ENCODE results near the gene PADI3. TPM values are rescaled to one million over a fixed set of nuclear protein-coding genes. Genes with fewer than 3 reads are reported as not detected.
"Not testable (repeated sequence)": the region's sequence is repeated elsewhere in the genome, so short reads cannot be mapped to it uniquely, and the experiment has no call there.

PADI3 gene
- total RNA-seq, 8 experiments from 2014 or later, result 0.04 to 0.14 (median 0.12) TPM; not detected in 4

GRCh38 chr1:17319561-17320350 is 70.9 kb downstream of the PADI3 start:
- in situ Hi-C loops (cut with MboI; ENCODE audit: low pct_unique_long_range_greater_than_20kb in 2 of 9, low sequenced_read_pairs in 9 of 9, unreplicated experiment in 9 of 9), result no loop called here
- 66 to 95% (median 86%) methylated on average over 2 to 11 of the region's 11 CpGs; no CpG with 5 or more reads in 1 of the 10 experiments for WGBS, 10 experiments

GRCh38 chr1:17321857-17322390 is 73.0 kb downstream of the PADI3 start:
- WGBS, 10 experiments, result 0 to 100% (median 73%) methylated on average over 1 to 5 of the region's 6 CpGs
- H3K27ac ChIP-seq; H3K4me1 ChIP-seq (replicated peaks in 1 of 2); H3K4me3 ChIP-seq; in situ Hi-C loops (cut with MboI; ENCODE audit: low pct_unique_long_range_greater_than_20kb in 2 of 9, low sequenced_read_pairs in 9 of 9, unreplicated experiment in 9 of 9): not testable (repeated sequence)
- peak in 4 of 8 experiments; percentile 50 to 88 (median 68) for ATAC-seq (replicated peaks in 6 of 8)

More at GRCh38 chr1:17319561-17320350, 70.9 kb downstream of the PADI3 start:
- no peak for ATAC-seq (replicated peaks in 6 of 8)
- H3K4me1 ChIP-seq (replicated peaks in 1 of 2), result no peaks in the 10 kb centered on the region
- H3K27ac ChIP-seq, result no peak overlapping the region
- no peak overlapping the region for H3K4me3 ChIP-seq

DNA sequence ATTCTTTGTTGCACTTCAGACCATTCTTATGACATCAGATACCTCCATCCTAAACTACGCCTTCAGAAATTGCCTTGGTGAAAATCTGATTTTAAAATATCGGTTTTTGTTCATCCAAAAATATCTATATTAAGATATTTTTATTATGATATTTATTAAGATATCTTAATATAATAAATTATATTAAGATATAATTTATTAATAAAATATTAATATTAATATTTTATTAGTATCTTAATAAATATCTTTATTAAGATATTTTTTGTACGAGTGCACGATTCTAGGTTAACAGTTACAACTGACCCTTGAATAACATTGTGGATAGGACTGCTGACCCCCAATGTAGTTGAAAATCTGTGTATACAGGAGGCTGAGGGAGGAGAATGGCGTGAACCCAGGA is 80.0 kb downstream of the PADI3 start:
- ATAC-seq (replicated peaks in 6 of 8), result no peak
- 14 to 86% (median 61%) methylated on average over 2 to 5 of the region's 5 CpGs for WGBS, 10 experiments
- in situ Hi-C loops (cut with MboI; ENCODE audit: low pct_unique_long_range_greater_than_20kb in 2 of 9, low sequenced_read_pairs in 9 of 9, unreplicated experiment in 9 of 9), result no loop called here
- Histone ChIP-seq H3K4me1 (replicated peaks in 1 of 2) (no peaks in the 10 kb centered on the region), H3K4me3 (no peak overlapping the region), H3K27ac (no peak overlapping the region)

GRCh38 chr1:17329610-17330009 is 80.7 kb downstream of the PADI3 start:
- in situ Hi-C loops (cut with MboI; ENCODE audit: low pct_unique_long_range_greater_than_20kb in 2 of 9, low sequenced_read_pairs in 9 of 9, unreplicated experiment in 9 of 9), result no loop called here
- Histone ChIP-seq H3K27ac (no peak overlapping the region), H3K4me3 (no peak overlapping the region), H3K4me1 (replicated peaks in 1 of 2) (no peaks in the 10 kb centered on the region)
- WGBS, 10 experiments, result 50 to 89% (median 72%) methylated on average over 2 to 4 of the region's 4 CpGs; no CpG with 5 or more reads in 1 of the 10 experiments
- no peak for ATAC-seq (replicated peaks in 6 of 8)

- 20 to 80% (median 71%) methylated on average over 1 to 7 of the region's 7 CpGs; no CpG with 5 or more reads in 5 of the 10 experiments for WGBS, 10 experiments
- ATAC-seq (replicated peaks in 6 of 8), result no peak
- in situ Hi-C loops (cut with MboI; ENCODE audit: low pct_unique_long_range_greater_than_20kb in 2 of 9, low sequenced_read_pairs in 9 of 9, unreplicated experiment in 9 of 9), result no loop called here
- Histone ChIP-seq H3K4me3 (no peak overlapping the region), H3K4me1 (replicated peaks in 1 of 2) (no peaks in the 10 kb centered on the region), H3K27ac (no peak overlapping the region)
These were observed 82.0 kb downstream of the PADI3 start for GRCh38 chr1:17330856-17331255.

DNA sequence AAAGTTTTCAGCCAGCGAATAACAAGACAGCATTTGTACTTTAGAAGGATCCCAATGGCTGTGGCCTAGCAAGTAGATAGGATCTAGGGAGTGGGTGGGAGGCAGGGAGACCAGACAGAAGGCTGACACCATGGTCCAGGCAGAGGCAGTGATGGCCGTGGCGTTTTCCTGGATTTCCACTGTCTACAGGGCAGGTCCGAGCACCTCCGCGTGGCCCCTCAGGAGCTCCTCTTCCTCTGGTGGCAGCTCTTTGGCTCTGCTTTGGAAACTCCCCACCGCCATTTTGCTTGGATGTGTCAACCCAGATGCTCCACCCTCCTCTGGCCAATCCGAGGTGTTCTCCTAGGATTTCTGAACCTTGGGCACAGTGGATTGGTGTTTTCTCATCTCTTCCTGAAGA is 84.2 kb downstream of the PADI3 start:
- 27 to 94% (median 81%) methylated on average over 2 to 8 of the region's 8 CpGs; no CpG with 5 or more reads in 2 of the 10 experiments for WGBS, 10 experiments
- H3K27ac ChIP-seq, result no peak overlapping the region
- ATAC-seq (replicated peaks in 6 of 8), result no peak
- no peaks in the 10 kb centered on the region for H3K4me1 ChIP-seq (replicated peaks in 1 of 2)
- no peak overlapping the region for H3K4me3 ChIP-seq
- in situ Hi-C loops (cut with MboI; ENCODE audit: low pct_unique_long_range_greater_than_20kb in 2 of 9, low sequenced_read_pairs in 9 of 9, unreplicated experiment in 9 of 9), result no loop called here

Other genes starting within 250 kb of the PADI3 start
- gene ATP13A2, start 237.2 kb upstream of the PADI3 start, total RNA-seq, result 10 to 100 TPM; 32.2 to 80.0 (median 55.8) TPM
- gene SDHB, start 195.1 kb upstream of the PADI3 start, total RNA-seq, result 100 to 1,000 TPM in 3 of 8 experiments, 10 to 100 TPM in 5; 75.1 to 161 (median 96.1) TPM
- 1 to 10 TPM in 7 of 8 experiments, under 1 TPM in 1; 0.92 to 5.3 (median 2.0) TPM for gene PADI2, start 129.6 kb upstream of the PADI3 start, total RNA-seq
- gene PADI1, start 44.0 kb upstream of the PADI3 start, total RNA-seq, result 1 to 10 TPM in 2 of 8 experiments, under 1 TPM in 5, not detected in 1; 0.05 to 1.1 (median 0.29) TPM
- under 1 TPM in 2 of 8 experiments, not detected in 6; 0.38 to 0.66 TPM for gene PADI4, start 59.1 kb downstream of the PADI3 start, total RNA-seq
- gene PADI6, start 123.1 kb downstream of the PADI3 start, total RNA-seq, result under 1 TPM in 1 of 8 experiments, not detected in 7; 0.09 TPM
- gene RCC2, start 190.6 kb downstream of the PADI3 start, total RNA-seq, result 100 to 1,000 TPM in 3 of 8 experiments, 10 to 100 TPM in 5; 37.9 to 192 (median 49.3) TPM

Measured in motor neuron (in vitro differentiated cells).